Lower leg skin (tissue), 3 donors: ENCODE measurements around the gene EFCC1.

ENCODE experiments used
- CTCF ChIP-seq, 3 donors: fragments of 450-650 bp; IDR thresholded peaks; one replicate each; pipeline ENCODE4 v1.5.1; 2016; ENCODE audit warnings: antibody characterized with exemption in 3 of 3, mild to moderate bottlenecking in 3 of 3, moderate library complexity in 2 of 3
- POLR2A ChIP-seq, 2 donors: fragments of 450-650 bp; IDR thresholded peaks; one replicate each; pipeline ENCODE4 v1.6.1; 2016 to 2017; ENCODE audit warnings: antibody characterized with exemption in 2 of 2, mild to moderate bottlenecking in 1 of 2, moderate library complexity in 1 of 2

GRCh38 chr3:129032716-129033115 lies 31.6 kb downstream of the EFCC1 start:
- no peak for TF ChIP-seq CTCF (IDR thresholded peaks at IDR 0.05)
- no peak for TF ChIP-seq POLR2A (IDR thresholded peaks at IDR 0.05)
